HAP-1 (cell line): ENCODE data around the gene AKAP11.

Experiments used
- DNase-seq, 2 experiments: peaks; one replicate each; pipeline ENCODE4 v3.0.0-alpha.2; 2016 to 2020; ENCODE audit warnings: low spot score in 2 of 2
- H3K27me3 ChIP-seq: fragments of 250-450 bp; sonication (Bioruptor Pico); 2 replicates; pipeline ENCODE4 v1.5.1; 2020; ENCODE audit warnings: low read depth, mild to moderate bottlenecking, moderate library complexity
- H3K36me3 ChIP-seq: fragments of 250-450 bp; sonication (Bioruptor Pico); replicated peaks from 2 replicates; pipeline ENCODE4 v1.5.1; 2020; ENCODE audit warnings: mild to moderate bottlenecking
- H3K4me1 ChIP-seq: fragments of 250-450 bp; sonication (Bioruptor Pico); 2 replicates; pipeline ENCODE4 v1.5.1; 2020; ENCODE audit warnings: mild to moderate bottlenecking
- H3K4me3 ChIP-seq: fragments of 250-450 bp; sonication (Bioruptor Pico); 2 replicates; pipeline ENCODE4 v1.5.1; 2020; ENCODE audit warnings: mild to moderate bottlenecking, moderate library complexity
- H3K9me3 ChIP-seq: fragments of 250-450 bp; sonication (Bioruptor Pico); 2 replicates; pipeline ENCODE4 v1.5.1; 2020; ENCODE audit warnings: mild to moderate bottlenecking, moderate library complexity
- in situ Hi-C: fragments of 300-500 bp; cut with MboI; formaldehyde crosslinking; loops from 3 replicates; pipeline ENCODE4 v1.14.3; 2020; ENCODE audit warnings: low sequenced_read_pairs, inconsistent platforms, mixed read lengths

AKAP11 gene

GRCh38 chr13:42333613-42334328 is 61.8 kb downstream of the AKAP11 start:
- Histone ChIP-seq H3K4me3 (no peak overlapping the region), H3K4me1 (no peaks in the 10 kb centered on the region), H3K27me3 (no peaks in the 10 kb centered on the region), H3K36me3 (no peaks in the 10 kb centered on the region), H3K9me3 (no peaks in the 10 kb centered on the region)
- DNase-seq, result peak; percentile 13 to 37
- in situ Hi-C loops, result no loop called here

GRCh38 chr13:42334329-42334706 is 62.4 kb downstream of the AKAP11 start:
- no peaks in the 10 kb centered on the region for H3K9me3 ChIP-seq
- no peak for DNase-seq
- no peak overlapping the region for H3K4me3 ChIP-seq
- no peaks in the 10 kb centered on the region for H3K36me3 ChIP-seq
- no peaks in the 10 kb centered on the region for H3K4me1 ChIP-seq
- in situ Hi-C loops, result no loop called here
- no peaks in the 10 kb centered on the region for H3K27me3 ChIP-seq

GRCh38 chr13:42337808-42338600 is 66.1 kb downstream of the AKAP11 start:
- H3K4me1 ChIP-seq, result no peaks in the 10 kb centered on the region
- in situ Hi-C loops, result no loop called here
- H3K36me3 ChIP-seq, result no peaks in the 10 kb centered on the region
- H3K27me3 ChIP-seq, result no peaks in the 10 kb centered on the region
- DNase-seq, result no peak
- no peak overlapping the region for H3K4me3 ChIP-seq
- H3K9me3 ChIP-seq, result no peaks in the 10 kb centered on the region

GRCh38 chr13:42345367-42345766 is 73.4 kb downstream of the AKAP11 start:
- Histone ChIP-seq H3K36me3 (no peaks in the 10 kb centered on the region), H3K4me1 (no peaks in the 10 kb centered on the region), H3K4me3 (no peak overlapping the region), H3K27me3 (no peaks in the 10 kb centered on the region), H3K9me3 (no peaks in the 10 kb centered on the region)
- DNase-seq, result no peak
- in situ Hi-C loops, result no loop called here

GRCh38 chr13:42348576-42348975 is 76.6 kb downstream of the AKAP11 start:
- H3K27me3 ChIP-seq, result no peaks in the 10 kb centered on the region
- H3K9me3 ChIP-seq, result no peaks in the 10 kb centered on the region
- no peaks in the 10 kb centered on the region for H3K4me1 ChIP-seq
- in situ Hi-C loops, result no loop called here
- no peaks in the 10 kb centered on the region for H3K36me3 ChIP-seq
- H3K4me3 ChIP-seq, result no peak overlapping the region
- DNase-seq, result no peak

GRCh38 chr13:42350141-42350540 is 78.2 kb downstream of the AKAP11 start:
- H3K9me3 ChIP-seq, result no peaks in the 10 kb centered on the region
- no peaks in the 10 kb centered on the region for H3K36me3 ChIP-seq
- H3K27me3 ChIP-seq, result no peaks in the 10 kb centered on the region
- H3K4me3 ChIP-seq, result no peak overlapping the region
- H3K4me1 ChIP-seq, result no peaks in the 10 kb centered on the region
- in situ Hi-C loops, result no loop called here
- no peak for DNase-seq

GRCh38 chr13:42354241-42355091 is 82.5 kb downstream of the AKAP11 start:
- no peaks in the 10 kb centered on the region for H3K27me3 ChIP-seq
- no peaks in the 10 kb centered on the region for H3K36me3 ChIP-seq
- H3K9me3 ChIP-seq, result no peaks in the 10 kb centered on the region
- peak in 1 of 2 experiments; percentile 12 for DNase-seq
- H3K4me3 ChIP-seq, result no peak overlapping the region
- peaks cover 1% of the 10 kb centered on the region; the same call in 1 of the 2 replicates for H3K4me1 ChIP-seq
- in situ Hi-C loops, result no loop called here

GRCh38 chr13:42355092-42355485 is 83.1 kb downstream of the AKAP11 start:
- in situ Hi-C loops, result no loop called here

GRCh38 chr13:42355491-42356183 is 83.7 kb downstream of the AKAP11 start:
- peaks cover 4% of the 10 kb centered on the region; the same call in 1 of the 2 replicates for H3K4me1 ChIP-seq
- no peak overlapping the region for H3K4me3 ChIP-seq
- no peak for DNase-seq
- no peaks in the 10 kb centered on the region for H3K9me3 ChIP-seq
- no peaks in the 10 kb centered on the region for H3K27me3 ChIP-seq
- in situ Hi-C loops, result no loop called here
- H3K36me3 ChIP-seq, result no peaks in the 10 kb centered on the region

More at GRCh38 chr13:42355092-42355485, 83.1 kb downstream of the AKAP11 start:
- DNase-seq, result no peak
- no peaks in the 10 kb centered on the region for H3K9me3 ChIP-seq
- H3K4me1 ChIP-seq, result peaks cover 4% of the 10 kb centered on the region; the same call in 1 of the 2 replicates
- H3K27me3 ChIP-seq, result no peaks in the 10 kb centered on the region
- no peak overlapping the region for H3K4me3 ChIP-seq
- no peaks in the 10 kb centered on the region for H3K36me3 ChIP-seq

GRCh38 chr13:42356184-42356575 is 84.2 kb downstream of the AKAP11 start:
- Histone ChIP-seq H3K9me3 (no peaks in the 10 kb centered on the region), H3K4me1 (peaks cover 4% of the 10 kb centered on the region; the same call in 1 of the 2 replicates), H3K27me3 (no peaks in the 10 kb centered on the region), H3K4me3 (no peak overlapping the region), H3K36me3 (no peaks in the 10 kb centered on the region)
- in situ Hi-C loops, result no loop called here
- no peak for DNase-seq

- Histone ChIP-seq H3K27me3 (peaks cover 12% of the 10 kb centered on the region), H3K36me3 (no peaks in the 10 kb centered on the region), H3K4me3 (no peak overlapping the region), H3K9me3 (no peaks in the 10 kb centered on the region), H3K4me1 (peaks cover 4% of the 10 kb centered on the region; the same call in 1 of the 2 replicates)
- DNase-seq, result no peak
- in situ Hi-C loops, result no loop called here
These were observed 88.2 kb downstream of the AKAP11 start for GRCh38 chr13:42360046-42360574.

- peaks cover 12% of the 10 kb centered on the region for H3K27me3 ChIP-seq
- H3K9me3 ChIP-seq, result no peaks in the 10 kb centered on the region
- H3K4me1 ChIP-seq, result peaks cover 4% of the 10 kb centered on the region; the same call in 1 of the 2 replicates
- H3K36me3 ChIP-seq, result no peaks in the 10 kb centered on the region
- in situ Hi-C loops, result no loop called here
- DNase-seq, result no peak
- no peak overlapping the region for H3K4me3 ChIP-seq
These were observed 89.7 kb downstream of the AKAP11 start for GRCh38 chr13:42361701-42362100.
